ENCODE data around the gene SASH1.

DNA sequence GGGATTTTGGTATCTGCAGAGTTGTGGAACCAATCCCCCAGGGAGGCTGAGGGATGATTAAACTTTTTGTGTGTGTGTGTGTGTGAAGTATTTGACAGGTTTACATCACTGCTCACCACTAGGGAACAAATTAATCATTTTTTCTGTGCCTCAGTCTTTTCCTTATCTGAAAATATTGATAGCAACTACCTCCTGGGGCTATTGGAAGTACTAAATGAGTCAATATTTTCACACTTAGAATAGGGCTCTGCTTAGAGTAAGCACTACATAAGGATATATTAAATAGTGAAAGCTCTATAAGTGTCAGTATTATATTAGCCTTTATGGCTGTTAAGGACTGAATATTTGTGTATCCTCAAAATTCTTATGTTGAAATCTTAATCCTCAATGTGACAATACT, 249.0 kb downstream of the SASH1 start:
- TF ChIP-seq, protein P1, sequence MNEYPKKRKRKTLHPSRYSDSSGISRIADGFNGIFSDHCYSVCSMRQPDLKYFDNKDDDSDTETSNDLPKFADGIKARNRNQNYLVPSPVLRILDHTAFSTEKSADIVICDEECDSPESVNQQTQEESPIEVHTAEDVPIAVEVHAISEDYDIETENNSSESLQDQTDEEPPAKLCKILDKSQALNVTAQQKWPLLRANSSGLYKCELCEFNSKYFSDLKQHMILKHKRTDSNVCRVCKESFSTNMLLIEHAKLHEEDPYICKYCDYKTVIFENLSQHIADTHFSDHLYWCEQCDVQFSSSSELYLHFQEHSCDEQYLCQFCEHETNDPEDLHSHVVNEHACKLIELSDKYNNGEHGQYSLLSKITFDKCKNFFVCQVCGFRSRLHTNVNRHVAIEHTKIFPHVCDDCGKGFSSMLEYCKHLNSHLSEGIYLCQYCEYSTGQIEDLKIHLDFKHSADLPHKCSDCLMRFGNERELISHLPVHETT (tag by site-specific recombination; IDR thresholded peaks at IDR 0.05), result no peak
- no peak for TF ChIP-seq ZNF558 (tag by site-specific recombination; IDR thresholded peaks at IDR 0.05)
- TF ChIP-seq ZNF394 (tag by site-specific recombination; IDR thresholded peaks at IDR 0.05; ENCODE audit: borderline replicate concordance), result no peak
- TF ChIP-seq ZNF184 (tag by site-specific recombination; IDR thresholded peaks at IDR 0.05), result no peak
- no peak for TF ChIP-seq ZNF529 (tag by site-specific recombination; IDR thresholded peaks at IDR 0.05; ENCODE audit: insufficient replicate concordance)
- no peak for TF ChIP-seq SCRT2 (tag by site-specific recombination; IDR thresholded peaks at IDR 0.05)
- TF ChIP-seq, protein P2, sequence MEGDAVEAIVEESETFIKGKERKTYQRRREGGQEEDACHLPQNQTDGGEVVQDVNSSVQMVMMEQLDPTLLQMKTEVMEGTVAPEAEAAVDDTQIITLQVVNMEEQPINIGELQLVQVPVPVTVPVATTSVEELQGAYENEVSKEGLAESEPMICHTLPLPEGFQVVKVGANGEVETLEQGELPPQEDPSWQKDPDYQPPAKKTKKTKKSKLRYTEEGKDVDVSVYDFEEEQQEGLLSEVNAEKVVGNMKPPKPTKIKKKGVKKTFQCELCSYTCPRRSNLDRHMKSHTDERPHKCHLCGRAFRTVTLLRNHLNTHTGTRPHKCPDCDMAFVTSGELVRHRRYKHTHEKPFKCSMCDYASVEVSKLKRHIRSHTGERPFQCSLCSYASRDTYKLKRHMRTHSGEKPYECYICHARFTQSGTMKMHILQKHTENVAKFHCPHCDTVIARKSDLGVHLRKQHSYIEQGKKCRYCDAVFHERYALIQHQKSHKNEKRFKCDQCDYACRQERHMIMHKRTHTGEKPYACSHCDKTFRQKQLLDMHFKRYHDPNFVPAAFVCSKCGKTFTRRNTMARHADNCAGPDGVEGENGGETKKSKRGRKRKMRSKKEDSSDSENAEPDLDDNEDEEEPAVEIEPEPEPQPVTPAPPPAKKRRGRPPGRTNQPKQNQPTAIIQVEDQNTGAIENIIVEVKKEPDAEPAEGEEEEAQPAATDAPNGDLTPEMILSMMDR (tag by site-specific recombination; IDR thresholded peaks at IDR 0.05), result no peak
- TF ChIP-seq, protein P3, sequence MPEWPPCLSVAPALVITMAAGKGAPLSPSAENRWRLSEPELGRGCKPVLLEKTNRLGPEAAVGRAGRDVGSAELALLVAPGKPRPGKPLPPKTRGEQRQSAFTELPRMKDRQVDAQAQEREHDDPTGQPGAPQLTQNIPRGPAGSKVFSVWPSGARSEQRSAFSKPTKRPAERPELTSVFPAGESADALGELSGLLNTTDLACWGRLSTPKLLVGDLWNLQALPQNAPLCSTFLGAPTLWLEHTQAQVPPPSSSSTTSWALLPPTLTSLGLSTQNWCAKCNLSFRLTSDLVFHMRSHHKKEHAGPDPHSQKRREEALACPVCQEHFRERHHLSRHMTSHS (tag by site-specific recombination; IDR thresholded peaks at IDR 0.05), result no peak
- no peak for TF ChIP-seq GLIS2 (tag by site-specific recombination; IDR thresholded peaks at IDR 0.05)
- no peak for TF ChIP-seq ZNF292 (tag by site-specific recombination; IDR thresholded peaks at IDR 0.05; ENCODE audit: borderline replicate concordance, low read depth)
- TF ChIP-seq ZNF433 (tag by site-specific recombination; IDR thresholded peaks at IDR 0.05; ENCODE audit: low read depth), result no peak

All from HEK293 (cell line).